ENCODE results near the gene AGAP3.

The AGAP3 gene

DNA sequence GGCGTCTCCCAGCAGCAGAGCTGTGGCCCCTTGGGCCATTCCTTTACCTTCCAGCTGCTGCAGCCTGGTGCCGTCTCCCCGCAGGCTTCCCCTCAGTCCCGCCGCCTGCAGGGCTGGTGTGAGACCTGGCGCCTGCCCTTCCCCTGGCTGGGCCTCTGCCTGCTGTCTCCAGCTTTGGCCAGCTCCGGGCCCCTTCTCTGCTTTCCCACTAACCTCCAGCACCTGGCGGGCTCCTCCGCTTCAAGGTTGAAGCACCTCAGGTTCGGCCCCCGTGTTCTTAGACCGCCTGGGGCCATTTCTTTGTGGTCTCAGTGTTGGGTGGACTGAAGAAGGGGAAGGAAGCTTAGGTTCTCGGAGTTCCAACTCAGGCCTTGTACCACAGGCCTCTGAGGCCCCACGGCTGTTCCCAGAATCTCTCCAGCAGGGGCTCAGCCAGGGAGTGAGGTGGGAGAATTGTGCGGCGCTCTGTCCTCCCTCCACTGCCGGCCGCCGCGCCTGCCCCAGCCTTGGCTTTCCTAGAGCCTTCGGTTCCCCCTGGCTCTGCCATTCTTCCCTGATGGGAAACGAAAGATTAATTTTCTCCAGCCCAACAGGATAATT, 50.9 kb downstream of the AGAP3 start:
- DNase-seq (ENCODE audit: low spot score) = no peak

DNA sequence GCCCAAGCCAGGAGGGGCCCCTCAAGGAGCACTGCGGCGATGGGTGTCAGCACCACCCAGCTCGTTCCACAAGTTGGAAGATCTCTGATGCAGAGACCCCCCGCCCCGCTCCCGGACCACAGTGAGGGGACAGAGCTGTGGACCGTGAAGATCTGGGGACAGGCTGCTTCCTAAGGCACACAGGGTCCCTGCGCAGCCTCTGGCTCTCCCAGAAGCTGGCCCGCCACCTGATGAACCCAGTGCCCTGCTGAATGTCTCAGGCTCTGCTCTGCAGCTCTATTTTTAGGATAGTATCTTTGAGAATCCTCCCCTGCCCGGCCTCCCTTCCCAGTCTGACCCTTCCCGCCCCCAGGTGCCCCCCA, 51.5 kb downstream of the AGAP3 start:
- DNase-seq (ENCODE audit: low spot score) = no peak

DNA sequence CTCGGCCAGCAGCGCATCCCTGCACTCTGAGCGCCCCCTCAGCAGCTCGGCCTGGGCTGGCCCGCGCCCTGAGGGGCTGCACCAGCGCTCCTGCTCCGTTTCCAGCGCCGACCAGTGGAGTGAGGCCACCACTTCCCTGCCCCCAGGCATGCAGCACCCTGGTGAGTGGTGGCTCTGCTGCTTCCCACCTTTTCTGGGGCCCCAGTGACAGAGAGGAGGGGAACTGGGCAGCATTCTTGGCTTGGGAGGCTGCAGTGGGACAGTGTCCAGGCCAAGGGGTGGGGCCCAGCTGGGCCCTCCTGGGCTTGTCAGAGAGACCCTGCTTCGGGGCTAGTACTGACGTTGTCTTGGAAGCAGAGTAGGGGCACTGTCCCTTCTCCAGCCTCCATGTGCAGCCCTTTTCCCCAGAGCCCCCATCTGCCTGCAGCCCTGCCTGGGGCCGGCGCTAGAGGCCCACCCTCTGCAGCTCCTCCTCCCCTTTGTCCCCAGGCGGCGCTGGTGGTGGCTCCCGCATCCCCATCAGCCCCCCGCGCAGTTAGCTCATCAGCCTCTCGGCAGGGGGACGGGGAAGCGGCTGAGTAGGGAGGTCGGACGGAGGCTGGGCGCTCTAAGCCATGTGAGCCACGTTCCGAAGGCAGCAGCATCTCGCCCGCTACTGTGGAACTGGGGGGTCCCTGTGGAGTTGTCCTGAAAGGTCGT, 52.0 kb downstream of the AGAP3 start:
- DNase-seq (ENCODE audit: low spot score) = no peak

DNA sequence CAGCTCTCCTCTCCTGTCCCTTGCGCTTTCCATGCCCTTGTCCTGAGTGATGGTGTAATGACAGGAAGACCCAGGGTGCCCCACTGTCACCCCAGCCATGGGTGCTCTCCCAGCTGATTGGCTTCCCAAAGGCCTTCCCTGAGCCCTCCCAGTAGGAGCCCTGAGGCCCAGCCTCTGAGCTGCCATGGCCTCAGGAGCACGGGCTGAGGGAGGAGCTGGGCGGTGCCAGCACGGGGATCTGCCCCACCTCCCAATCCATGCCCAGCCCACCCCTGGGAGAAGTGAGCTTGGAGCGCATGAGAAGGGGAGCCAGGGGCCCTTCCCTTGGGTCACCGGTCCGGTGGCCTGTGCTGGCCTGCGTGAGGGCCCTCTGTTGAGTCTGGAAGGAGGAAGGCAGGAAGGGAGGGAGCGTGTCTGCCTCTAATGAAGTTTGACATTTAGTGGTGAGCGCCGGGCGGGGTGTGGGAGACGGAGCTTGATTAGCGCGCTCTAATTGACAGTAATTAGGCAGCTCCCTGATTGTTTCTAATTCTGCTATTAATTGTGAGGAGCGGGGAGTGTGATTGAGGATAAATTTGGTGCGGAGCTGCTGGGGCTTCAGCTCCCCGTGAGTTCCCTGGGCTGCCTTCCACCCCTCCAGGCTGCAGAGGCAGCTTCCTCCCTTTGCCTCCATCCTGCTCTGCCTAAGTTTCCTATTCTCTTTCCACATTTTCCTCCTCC, 53.0 kb downstream of the AGAP3 start:
- DNase-seq (ENCODE audit: low spot score) = no peak

DNA sequence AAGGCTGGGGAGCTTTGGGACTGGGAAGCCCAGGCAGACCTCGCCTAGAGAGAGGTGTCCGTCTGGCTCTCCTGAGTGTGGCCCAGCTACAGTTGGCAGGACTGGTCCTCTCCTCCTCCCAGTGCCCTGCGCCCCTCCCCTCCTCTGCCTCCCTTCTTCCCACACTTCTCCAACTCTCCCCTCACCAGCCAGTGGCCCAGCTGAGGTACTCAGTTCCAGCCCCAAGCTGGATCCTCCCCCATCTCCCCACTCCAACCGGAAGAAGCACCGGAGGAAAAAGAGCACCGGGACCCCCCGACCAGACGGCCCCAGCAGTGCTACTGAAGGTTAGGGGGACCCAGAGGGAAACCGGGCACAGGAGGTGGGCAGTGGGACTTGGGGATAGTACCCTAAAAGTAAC, 53.5 kb downstream of the AGAP3 start:
- no peak for DNase-seq (ENCODE audit: low spot score)

DNA sequence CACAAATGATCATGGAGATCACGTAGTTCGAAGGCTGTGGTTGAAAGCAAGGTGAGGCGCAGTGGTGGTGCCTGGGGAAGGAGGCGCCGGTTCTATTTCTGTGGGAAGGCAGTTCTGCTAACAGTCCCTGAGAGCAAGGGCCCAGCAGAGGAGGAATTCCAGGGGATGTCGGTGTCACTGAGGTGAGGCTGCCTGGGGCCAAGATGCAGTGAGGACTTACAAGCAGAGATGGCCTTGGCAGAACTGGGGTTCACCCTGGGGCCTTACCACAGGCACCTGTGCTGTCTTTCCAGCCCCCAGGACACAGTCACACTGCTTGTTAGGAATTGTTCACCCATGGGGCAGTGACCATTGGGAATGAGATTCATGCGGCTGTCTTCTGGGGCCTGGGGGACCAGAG, 54.6 kb downstream of the AGAP3 start:
- no peak for DNase-seq (ENCODE audit: low spot score)

GRCh38 chr7:151141311-151141854, 55.1 kb downstream of the AGAP3 start:
- DNase-seq (ENCODE audit: low spot score) = no peak

GRCh38 chr7:151141855-151142685, 55.8 kb downstream of the AGAP3 start:
- no peak for DNase-seq (ENCODE audit: low spot score)

GRCh38 chr7:151142686-151143040, 56.4 kb downstream of the AGAP3 start:
- DNase-seq (ENCODE audit: low spot score) = no peak

- no peak for DNase-seq (ENCODE audit: low spot score)
Measured at GRCh38 chr7:151143261-151144015, 57.2 kb downstream of the AGAP3 start.

DNA sequence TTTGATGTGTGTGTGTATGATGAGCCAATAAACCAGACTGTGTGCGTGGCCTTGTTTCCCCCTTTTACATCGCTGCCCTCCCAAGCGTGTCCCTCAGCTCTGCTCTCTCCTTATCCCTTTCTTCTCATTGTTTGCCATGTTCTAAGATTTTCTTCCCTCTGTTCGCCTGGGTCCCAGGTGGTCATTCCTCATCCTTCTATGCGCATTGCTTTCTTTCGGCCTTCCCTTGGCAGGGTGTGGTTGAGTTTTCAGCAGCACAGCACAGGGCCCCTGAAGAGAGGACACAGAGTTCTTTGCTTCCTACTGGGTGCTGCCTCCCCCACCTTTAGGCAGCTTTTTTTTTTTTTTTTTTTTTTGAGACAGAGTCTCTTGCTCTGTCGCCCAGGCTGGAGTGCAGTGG, 58.1 kb downstream of the AGAP3 start:
- no peak for DNase-seq (ENCODE audit: low spot score)

GRCh38 chr7:151146761-151147160, 60.5 kb downstream of the AGAP3 start:
- DNase-seq (ENCODE audit: low spot score) = no peak

DNA sequence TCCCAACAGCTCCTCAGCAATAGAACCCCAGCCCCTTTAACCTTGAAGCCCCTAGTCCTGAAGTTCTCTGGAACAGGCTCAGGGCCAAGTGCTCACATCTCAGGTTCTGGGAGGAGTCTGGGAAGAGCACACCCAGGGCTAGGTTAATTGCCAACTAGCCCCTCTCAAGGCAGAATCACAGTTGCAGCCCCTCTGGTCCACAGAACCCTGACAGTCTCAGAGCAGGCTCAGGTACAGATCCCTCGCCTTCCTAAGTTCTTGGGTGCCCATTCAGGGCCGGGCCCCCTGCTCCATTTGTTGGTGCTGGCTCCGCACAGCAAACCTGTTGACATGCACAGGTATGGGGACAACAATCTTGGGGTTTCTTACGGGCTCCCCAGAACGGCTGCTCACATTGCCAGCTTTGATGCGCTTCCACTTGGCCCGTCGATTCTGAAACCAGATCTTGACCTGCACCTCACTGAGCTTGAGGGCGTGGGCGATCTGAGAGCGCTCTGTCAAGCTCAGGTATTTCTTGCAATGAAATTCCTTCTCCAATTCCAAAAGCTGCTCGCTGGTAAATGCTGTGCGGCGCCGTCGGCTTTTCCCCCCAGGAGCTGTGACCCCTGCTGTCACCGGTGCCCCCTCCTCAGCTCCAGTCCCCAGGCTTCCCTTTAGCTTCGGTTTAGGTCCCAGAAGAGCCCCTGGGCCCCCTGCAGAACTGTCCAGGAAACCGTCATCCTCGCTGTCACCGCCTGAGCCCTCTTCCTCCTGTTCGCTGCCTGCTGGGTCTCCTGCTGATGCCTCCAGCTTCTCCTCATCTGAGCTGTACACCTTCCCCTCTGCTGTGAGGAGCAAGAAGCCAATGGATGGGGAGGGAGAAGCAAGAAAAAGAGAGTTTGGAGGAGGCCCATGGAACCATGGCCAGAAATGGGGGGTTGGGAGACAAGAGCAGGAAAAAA, 62.3 kb downstream of the AGAP3 start:
- DNase-seq (ENCODE audit: low spot score) = no peak

DNA sequence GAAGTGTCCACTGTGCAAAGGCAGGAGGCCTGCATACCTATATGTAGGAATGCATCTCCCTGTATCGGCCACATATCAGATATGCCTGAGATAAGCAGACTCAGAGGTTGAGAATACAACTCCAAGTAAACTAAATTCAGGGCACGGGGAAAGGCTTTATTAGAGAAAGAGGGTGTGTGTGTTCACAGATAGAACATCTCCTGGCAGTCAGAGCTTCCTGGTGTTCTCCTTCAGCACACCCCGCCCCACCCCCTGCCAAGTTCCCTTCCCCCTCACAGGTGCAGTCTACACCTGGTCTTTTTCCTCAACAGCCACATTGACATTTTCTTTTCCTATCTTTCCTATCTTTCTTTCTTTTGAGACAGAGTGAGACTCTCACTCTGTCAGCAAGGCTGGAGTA, 64.1 kb downstream of the AGAP3 start:
- no peak for DNase-seq (ENCODE audit: low spot score)

GRCh38 chr7:151152643-151153513, 66.6 kb downstream of the AGAP3 start:
- DNase-seq (ENCODE audit: low spot score) = no peak

DNA sequence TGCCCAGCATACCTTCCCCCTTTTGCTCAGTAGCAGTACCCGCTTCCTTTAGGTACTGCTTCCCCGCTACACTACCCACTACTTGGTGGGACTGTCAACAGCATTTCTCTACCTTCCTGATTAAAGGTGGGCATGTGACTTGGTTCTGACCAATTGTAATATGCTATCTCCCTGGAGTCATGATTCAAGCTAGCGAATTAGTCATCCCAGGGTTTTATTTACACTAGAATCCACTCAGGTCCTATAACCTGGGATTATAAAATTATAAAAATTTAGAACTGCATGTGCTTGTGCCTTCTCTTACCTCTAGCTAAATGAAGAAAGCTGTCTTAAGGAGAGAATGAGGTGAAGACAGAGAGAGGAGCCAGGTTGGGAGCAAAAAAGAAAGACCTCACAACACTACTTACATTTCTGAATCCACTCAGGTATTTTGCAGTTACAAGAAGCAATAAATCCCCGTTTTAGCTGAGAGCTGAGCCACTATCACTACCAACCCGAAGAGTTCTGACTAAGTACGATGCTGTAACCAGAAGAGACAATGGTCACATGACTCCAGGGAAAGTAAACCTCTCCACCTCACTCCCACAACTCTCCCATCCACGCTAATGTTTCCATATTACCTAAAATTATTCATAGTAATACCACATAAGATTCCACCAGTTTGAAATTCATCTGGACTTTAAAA, 71.5 kb downstream of the AGAP3 start:
- DNase-seq (ENCODE audit: low spot score) = no peak

GRCh38 chr7:151161757-151162156, 75.5 kb downstream of the AGAP3 start:
- no peak for DNase-seq (ENCODE audit: low spot score)

DNA sequence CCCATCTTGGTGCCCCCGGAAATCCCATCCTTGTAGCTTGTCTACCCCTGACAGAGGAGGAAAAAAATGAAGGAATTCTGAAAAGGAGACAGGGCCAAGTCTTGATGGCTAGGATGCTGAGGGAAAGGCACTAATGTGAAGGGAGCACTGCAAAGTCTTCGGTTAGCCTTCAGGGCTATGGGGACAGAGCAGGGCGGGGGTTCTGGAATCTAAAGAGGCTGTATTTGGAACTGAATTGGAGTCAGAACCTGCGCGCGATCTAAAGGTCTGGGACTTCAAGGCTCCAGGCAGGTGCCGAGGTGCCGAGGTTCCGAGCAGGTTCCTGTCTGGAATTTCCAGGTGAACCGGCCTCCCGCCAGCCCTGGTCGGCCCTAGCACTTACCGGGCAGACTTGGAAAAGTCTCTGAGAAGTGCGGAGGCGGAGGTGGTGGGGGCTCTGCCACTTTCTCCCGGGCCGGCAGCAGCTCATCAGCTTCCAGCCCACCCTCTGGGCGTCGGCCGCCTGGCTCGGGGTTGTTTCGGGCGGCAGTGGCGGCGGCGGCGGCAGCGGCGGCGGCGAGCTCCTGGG, 80.4 kb downstream of the AGAP3 start:
- no peak for DNase-seq (ENCODE audit: low spot score)

Measured in NAMALWA (cell line).